ENCODE data around the gene MPL.

Gene MPL

GRCh38 chr1:43317817-43318471 lies 19.7 kb upstream of the MPL start:
- no peak overlapping the region for H3K4me3 ChIP-seq (ENCODE audit: low read depth, low read length)
- no peaks in the 10 kb centered on the region for H3K4me1 ChIP-seq
- no peak for TF ChIP-seq CTCF (IDR thresholded peaks at IDR 0.05; ENCODE audit: low read depth, low read length)
- no peaks in the 10 kb centered on the region for H3K9me3 ChIP-seq
- H3K36me3 ChIP-seq = no peaks in the 10 kb centered on the region
- DNase-seq = no peak
- H3K27me3 ChIP-seq = no peaks in the 10 kb centered on the region

GRCh38 chr1:43318831-43319230 lies 18.8 kb upstream of the MPL start:
- no peak for DNase-seq
- no peak for TF ChIP-seq CTCF (IDR thresholded peaks at IDR 0.05; ENCODE audit: low read depth, low read length)
- no peaks in the 10 kb centered on the region for H3K36me3 ChIP-seq
- H3K9me3 ChIP-seq = no peaks in the 10 kb centered on the region
- no peak overlapping the region for H3K4me3 ChIP-seq (ENCODE audit: low read depth, low read length)
- no peaks in the 10 kb centered on the region for H3K4me1 ChIP-seq
- H3K27me3 ChIP-seq = no peaks in the 10 kb centered on the region

- no peak for DNase-seq
- H3K36me3 ChIP-seq = no peaks in the 10 kb centered on the region
- no peak for TF ChIP-seq CTCF (IDR thresholded peaks at IDR 0.05; ENCODE audit: low read depth, low read length)
- no peaks in the 10 kb centered on the region for H3K9me3 ChIP-seq
- no peak overlapping the region for H3K4me3 ChIP-seq (ENCODE audit: low read depth, low read length)
- H3K4me1 ChIP-seq = no peaks in the 10 kb centered on the region
- H3K27me3 ChIP-seq = no peaks in the 10 kb centered on the region
Measured at GRCh38 chr1:43319288-43319687, 18.3 kb upstream of the MPL start.

GRCh38 chr1:43319766-43320165 lies 17.9 kb upstream of the MPL start:
- no peaks in the 10 kb centered on the region for H3K27me3 ChIP-seq
- no peaks in the 10 kb centered on the region for H3K9me3 ChIP-seq
- DNase-seq = no peak
- TF ChIP-seq CTCF (IDR thresholded peaks at IDR 0.05; ENCODE audit: low read depth, low read length) = no peak
- no peak overlapping the region for H3K4me3 ChIP-seq (ENCODE audit: low read depth, low read length)
- H3K36me3 ChIP-seq = no peaks in the 10 kb centered on the region
- no peaks in the 10 kb centered on the region for H3K4me1 ChIP-seq

- Histone ChIP-seq H3K27me3 (no peaks in the 10 kb centered on the region), H3K9me3 (no peaks in the 10 kb centered on the region), H3K36me3 (no peaks in the 10 kb centered on the region), H3K4me3 (ENCODE audit: low read depth, low read length) (no peak overlapping the region), H3K4me1 (no peaks in the 10 kb centered on the region)
- TF ChIP-seq CTCF (IDR thresholded peaks at IDR 0.05; ENCODE audit: low read depth, low read length) = no peak
- no peak for DNase-seq
Measured at GRCh38 chr1:43321331-43321891, 16.2 kb upstream of the MPL start.

GRCh38 chr1:43322506-43322905 lies 15.1 kb upstream of the MPL start:
- no peaks in the 10 kb centered on the region for H3K36me3 ChIP-seq
- no peaks in the 10 kb centered on the region for H3K27me3 ChIP-seq
- no peaks in the 10 kb centered on the region for H3K9me3 ChIP-seq
- no peaks in the 10 kb centered on the region for H3K4me1 ChIP-seq
- DNase-seq = no peak
- no peak for TF ChIP-seq CTCF (IDR thresholded peaks at IDR 0.05; ENCODE audit: low read depth, low read length)
- no peak overlapping the region for H3K4me3 ChIP-seq (ENCODE audit: low read depth, low read length)

All from BE2C (cell line).